Measurements from ENCODE around the gene TF. TPM values are rescaled to one million over a fixed set of nuclear protein-coding genes. Genes with fewer than 3 reads are reported as not detected.

The TF gene
- polyA plus RNA-seq, 1 experiment = 0.15 TPM

GRCh38 chr3:133797396-133798105 is 51.4 kb downstream of the TF start:
- H3K27me3 ChIP-seq (ENCODE audit: control insufficient read depth, insufficient read depth, low read length) = peaks cover 2% of the 10 kb centered on the region
- no peaks in the 10 kb centered on the region for H3K9me3 ChIP-seq (ENCODE audit: control insufficient read depth, insufficient read depth, low read length)
- DNase-seq (ENCODE audit: low read depth, low spot score) = no peak
- ChIA-PET POLR2A (no interaction called here), CTCF (interaction anchor here (0.6 to 1.0 kb wide), 2 partner anchors 10 to 378 kb away, joined by 3 to 5 read pairs; no protein-coding TSS in a partner anchor)
- no peak overlapping the region for H3K4me3 ChIP-seq (ENCODE audit: low read depth, low read length)
- no peak for TF ChIP-seq CTCF (IDR thresholded peaks at IDR 0.05; ENCODE audit: low read depth, low read length)
- H3K27ac ChIP-seq (ENCODE audit: low read depth, low read length) = no peak overlapping the region

- ChIA-PET CTCF (no interaction called here), POLR2A (no interaction called here)
- DNase-seq (ENCODE audit: low read depth, low spot score) = no peak
- no peak overlapping the region for H3K4me3 ChIP-seq (ENCODE audit: low read depth, low read length)
- TF ChIP-seq CTCF (IDR thresholded peaks at IDR 0.05; ENCODE audit: low read depth, low read length) = no peak
- peaks cover 2% of the 10 kb centered on the region for H3K27me3 ChIP-seq (ENCODE audit: control insufficient read depth, insufficient read depth, low read length)
- no peak overlapping the region for H3K27ac ChIP-seq (ENCODE audit: low read depth, low read length)
- no peaks in the 10 kb centered on the region for H3K9me3 ChIP-seq (ENCODE audit: control insufficient read depth, insufficient read depth, low read length)
Observed at GRCh38 chr3:133799794-133800585, 53.8 kb downstream of the TF start.

DNA sequence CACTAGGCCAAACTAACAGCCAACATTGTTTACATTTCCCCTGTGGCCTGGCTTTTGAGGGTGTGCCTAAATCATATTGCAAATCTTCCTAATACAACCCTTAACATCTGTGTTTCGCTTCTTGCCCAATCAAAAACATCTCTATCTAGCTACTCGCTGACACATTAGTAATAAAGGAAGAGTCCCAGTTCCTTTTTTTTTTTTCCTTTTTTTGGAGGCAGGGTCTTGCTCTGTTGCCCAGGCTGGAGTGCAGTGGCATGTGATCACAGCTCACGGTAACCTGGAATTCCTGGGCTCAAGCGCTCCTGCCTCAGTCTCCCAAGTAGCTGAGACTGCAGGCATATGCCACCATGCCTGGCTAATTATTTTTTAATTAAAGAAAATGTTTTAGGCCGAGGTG is 57.3 kb downstream of the TF start:
- H3K27ac ChIP-seq (ENCODE audit: low read depth, low read length) = no peak overlapping the region
- DNase-seq (ENCODE audit: low read depth, low spot score) = no peak
- no peaks in the 10 kb centered on the region for H3K27me3 ChIP-seq (ENCODE audit: control insufficient read depth, insufficient read depth, low read length)
- no peak for TF ChIP-seq CTCF (IDR thresholded peaks at IDR 0.05; ENCODE audit: low read depth, low read length)
- POLR2A ChIA-PET = no interaction called here
- CTCF ChIA-PET = interaction anchor here (1.5 kb wide), 1 partner anchor 10 kb away, joined by 3 read pairs; no protein-coding TSS in a partner anchor
- no peak overlapping the region for H3K4me3 ChIP-seq (ENCODE audit: low read depth, low read length)
- no peaks in the 10 kb centered on the region; the same call in 1 of the 2 replicates for H3K9me3 ChIP-seq (ENCODE audit: control insufficient read depth, insufficient read depth, low read length)

DNA sequence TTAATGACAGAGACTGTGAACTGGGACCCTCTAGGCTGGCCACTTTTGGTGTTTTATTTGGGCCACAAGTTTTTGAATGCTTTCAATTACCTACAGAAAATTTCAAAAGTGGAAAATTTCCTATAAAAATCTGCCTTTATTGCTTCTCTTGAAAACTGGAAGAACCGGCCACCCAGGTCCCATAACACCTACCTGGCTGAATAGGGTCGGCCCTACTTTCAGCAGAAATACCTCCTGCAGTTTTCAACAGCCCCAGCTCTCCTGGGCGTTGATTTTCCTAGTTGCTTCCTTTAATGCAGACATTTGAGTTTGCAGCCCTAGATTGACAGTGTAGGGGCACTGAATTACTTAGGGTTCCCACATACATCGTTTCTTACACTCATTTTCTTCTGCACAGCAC is 58.7 kb downstream of the TF start:
- no peaks in the 10 kb centered on the region; the same call in 1 of the 2 replicates for H3K9me3 ChIP-seq (ENCODE audit: control insufficient read depth, insufficient read depth, low read length)
- no peak overlapping the region for H3K27ac ChIP-seq (ENCODE audit: low read depth, low read length)
- ChIA-PET POLR2A (no interaction called here), CTCF (interaction anchor here (1.5 kb wide), 2 partner anchors 8 to 14 kb away, joined by 3 to 7 read pairs; no protein-coding TSS in a partner anchor)
- H3K4me3 ChIP-seq (ENCODE audit: low read depth, low read length) = peak overlapping the region; percentile 96; the same call in 1 of the 2 replicates
- H3K27me3 ChIP-seq (ENCODE audit: control insufficient read depth, insufficient read depth, low read length) = no peaks in the 10 kb centered on the region
- no peak for DNase-seq (ENCODE audit: low read depth, low spot score)
- no peak for TF ChIP-seq CTCF (IDR thresholded peaks at IDR 0.05; ENCODE audit: low read depth, low read length)

- peak overlapping the region; percentile 96 for H3K4me3 ChIP-seq (ENCODE audit: low read depth, low read length)
- H3K27ac ChIP-seq (ENCODE audit: low read depth, low read length) = no peak overlapping the region
- DNase-seq (ENCODE audit: low read depth, low spot score) = no peak
- ChIA-PET CTCF (interaction anchor here (1.5 kb wide), 1 partner anchor 13 kb away, joined by 7 read pairs; no protein-coding TSS in a partner anchor), POLR2A (no interaction called here)
- H3K27me3 ChIP-seq (ENCODE audit: control insufficient read depth, insufficient read depth, low read length) = no peaks in the 10 kb centered on the region
- TF ChIP-seq CTCF (IDR thresholded peaks at IDR 0.05; ENCODE audit: low read depth, low read length) = no peak
- no peaks in the 10 kb centered on the region; the same call in 1 of the 2 replicates for H3K9me3 ChIP-seq (ENCODE audit: control insufficient read depth, insufficient read depth, low read length)
Observed at GRCh38 chr3:133805384-133805701, 59.1 kb downstream of the TF start.
